K562 (cell line): ENCODE measurements around the gene STOML3. TPM values are rescaled to one million over a fixed set of nuclear protein-coding genes. Genes with fewer than 3 reads are reported as not detected.

Experiments
- CBX8 ChIP-seq: fragments of 200-600 bp; sonication (generic); IDR thresholded peaks from 2 replicates; pipeline ENCODE4 v1.6.1; 2012; ENCODE audit warnings: borderline replicate concordance, mixed run types, low read depth, mild to moderate bottlenecking, moderate library complexity, mixed read lengths, low read length, control low read depth, inconsistent platforms; ENCODE audit not compliant: poor library complexity, severe bottlenecking; ENCODE audit errors: extremely low read depth
- CEBPG ChIP-seq, 3 experiments: fragments of 200-800 bp in 1 of 3; sonication (Bioruptor generic) in 1 of 3; sonication (generic) in 1 of 3; formaldehyde crosslinking in 1 of 3; IDR thresholded peaks in 2 of 3; conservative IDR thresholded peaks in 1 of 3; 2 replicates each; pipeline versions ENCODE4 v1.6.1 to v1.8.0; 2016 to 2022; ENCODE audit warnings: missing compliant biosample characterization in 2 of 3, missing genetic modification characterization in 2 of 3, mild to moderate bottlenecking in 1 of 3, missing genetic modification reagents in 1 of 3
- CXXC5 ChIP-seq: fragments of 250-450 bp; sonication (Bioruptor Pico); IDR thresholded peaks from 2 replicates; pipeline ENCODE4 v1.8.0; 2022; ENCODE audit warnings: inconsistent platforms, mild to moderate bottlenecking, moderate library complexity
- HBP1 ChIP-seq: fragments of 450-650 bp; formaldehyde crosslinking; IDR thresholded peaks from 2 replicates; pipeline ENCODE4 v1.4.0; 2022; ENCODE audit warnings: missing genetic modification characterization
- KAT8 ChIP-seq: fragments of 450-650 bp; IDR thresholded peaks from 2 replicates; pipeline ENCODE4 v1.6.1; 2016; ENCODE audit warnings: low read depth, mild to moderate bottlenecking
- NFRKB ChIP-seq: fragments of 450-650 bp; IDR thresholded peaks from 2 replicates; pipeline ENCODE4 v1.6.1; 2016; ENCODE audit warnings: low read depth
- PHF8 ChIP-seq: fragments of 200-600 bp; sonication (generic); IDR thresholded peaks from 2 replicates; pipeline ENCODE4 v1.6.1; 2012; ENCODE audit warnings: mixed run types, mild to moderate bottlenecking, inconsistent platforms, low read length, moderate library complexity, borderline replicate concordance
- RAD51 ChIP-seq: fragments of 450-650 bp; IDR thresholded peaks from 2 replicates; pipeline ENCODE4 v1.7.1; 2016; ENCODE audit warnings: low read depth, mild to moderate bottlenecking, borderline replicate concordance
- RHOXF2B ChIP-seq: fragments of 250-450 bp; sonication (Bioruptor Pico); conservative IDR thresholded peaks from 2 replicates; pipeline ENCODE4 v1.5.1; 2021
- TCFL5 ChIP-seq: fragments of 250-450 bp; sonication (Bioruptor Pico); conservative IDR thresholded peaks from 2 replicates; pipeline ENCODE4 v1.6.1; 2021; ENCODE audit warnings: mild to moderate bottlenecking, moderate library complexity, matching md5 sums
- ZFP1 ChIP-seq: fragments of 450-650 bp; formaldehyde crosslinking; IDR thresholded peaks from 2 replicates; pipeline ENCODE4 v1.4.0; 2020; ENCODE audit warnings: mild to moderate bottlenecking, mixed read lengths
- ZFP36 ChIP-seq: fragments of 150-350 bp; IDR thresholded peaks from 2 replicates; pipeline ENCODE4 v1.6.1; 2018; ENCODE audit warnings: low read length, low read depth; ENCODE audit not compliant: partially characterized antibody
- ZNF197 ChIP-seq: fragments of 200-800 bp; sonication (Bioruptor generic); IDR thresholded peaks from 2 replicates; pipeline ENCODE4 v1.6.1; 2016; ENCODE audit warnings: low read depth, missing genetic modification characterization, missing compliant biosample characterization
- polyA plus RNA-seq, 8 experiments: library from polyadenylated mRNA; depleted of rRNA in 4 of 8; stranded (reverse) in 5 of 8; unstranded in 3 of 8; fragments of >200 nt; fragmentation: Nextera tagmentation in 2 of 8; fragmentation: Illumina TruSeq in 1 of 8; extraction: Ambion mirVana in 2 of 8; extraction: Trizol in 1 of 8; gene quantifications; 2 replicates each; pipeline versions ENCODE4 v1.2.1 to v1.2.3, GENCODE V29; 2011 to 2014; ENCODE audit warnings: inconsistent platforms in 1 of 8, missing spikeins in 1 of 8
- total RNA-seq, 7 experiments: library from RNA; depleted of rRNA in 6 of 7; stranded (reverse); fragments of >200 nt in 6 of 7; fragmentation: Illumina TruSeq in 2 of 7; extraction: Trizol in 2 of 7; gene quantifications; 2 replicates each; pipeline versions ENCODE4 v1.2.1 to v1.2.3, GENCODE V29; 2011 to 2021; ENCODE audit warnings: low replicate concordance in 1 of 7
- TF ChIP-seq, protein P1 (sequence below): fragments of 450-650 bp; IDR thresholded peaks from 2 replicates; pipeline ENCODE4 v1.6.1; 2016; ENCODE audit warnings: mild to moderate bottlenecking, moderate library complexity

STOML3 gene
- total and polyA plus RNA-seq, 9 of the 15 experiments (the other 6 are each of a cell fraction or from before 2014, with no cell fraction given) = 0.04 TPM; not detected in 8

- TF ChIP-seq, protein P1, sequence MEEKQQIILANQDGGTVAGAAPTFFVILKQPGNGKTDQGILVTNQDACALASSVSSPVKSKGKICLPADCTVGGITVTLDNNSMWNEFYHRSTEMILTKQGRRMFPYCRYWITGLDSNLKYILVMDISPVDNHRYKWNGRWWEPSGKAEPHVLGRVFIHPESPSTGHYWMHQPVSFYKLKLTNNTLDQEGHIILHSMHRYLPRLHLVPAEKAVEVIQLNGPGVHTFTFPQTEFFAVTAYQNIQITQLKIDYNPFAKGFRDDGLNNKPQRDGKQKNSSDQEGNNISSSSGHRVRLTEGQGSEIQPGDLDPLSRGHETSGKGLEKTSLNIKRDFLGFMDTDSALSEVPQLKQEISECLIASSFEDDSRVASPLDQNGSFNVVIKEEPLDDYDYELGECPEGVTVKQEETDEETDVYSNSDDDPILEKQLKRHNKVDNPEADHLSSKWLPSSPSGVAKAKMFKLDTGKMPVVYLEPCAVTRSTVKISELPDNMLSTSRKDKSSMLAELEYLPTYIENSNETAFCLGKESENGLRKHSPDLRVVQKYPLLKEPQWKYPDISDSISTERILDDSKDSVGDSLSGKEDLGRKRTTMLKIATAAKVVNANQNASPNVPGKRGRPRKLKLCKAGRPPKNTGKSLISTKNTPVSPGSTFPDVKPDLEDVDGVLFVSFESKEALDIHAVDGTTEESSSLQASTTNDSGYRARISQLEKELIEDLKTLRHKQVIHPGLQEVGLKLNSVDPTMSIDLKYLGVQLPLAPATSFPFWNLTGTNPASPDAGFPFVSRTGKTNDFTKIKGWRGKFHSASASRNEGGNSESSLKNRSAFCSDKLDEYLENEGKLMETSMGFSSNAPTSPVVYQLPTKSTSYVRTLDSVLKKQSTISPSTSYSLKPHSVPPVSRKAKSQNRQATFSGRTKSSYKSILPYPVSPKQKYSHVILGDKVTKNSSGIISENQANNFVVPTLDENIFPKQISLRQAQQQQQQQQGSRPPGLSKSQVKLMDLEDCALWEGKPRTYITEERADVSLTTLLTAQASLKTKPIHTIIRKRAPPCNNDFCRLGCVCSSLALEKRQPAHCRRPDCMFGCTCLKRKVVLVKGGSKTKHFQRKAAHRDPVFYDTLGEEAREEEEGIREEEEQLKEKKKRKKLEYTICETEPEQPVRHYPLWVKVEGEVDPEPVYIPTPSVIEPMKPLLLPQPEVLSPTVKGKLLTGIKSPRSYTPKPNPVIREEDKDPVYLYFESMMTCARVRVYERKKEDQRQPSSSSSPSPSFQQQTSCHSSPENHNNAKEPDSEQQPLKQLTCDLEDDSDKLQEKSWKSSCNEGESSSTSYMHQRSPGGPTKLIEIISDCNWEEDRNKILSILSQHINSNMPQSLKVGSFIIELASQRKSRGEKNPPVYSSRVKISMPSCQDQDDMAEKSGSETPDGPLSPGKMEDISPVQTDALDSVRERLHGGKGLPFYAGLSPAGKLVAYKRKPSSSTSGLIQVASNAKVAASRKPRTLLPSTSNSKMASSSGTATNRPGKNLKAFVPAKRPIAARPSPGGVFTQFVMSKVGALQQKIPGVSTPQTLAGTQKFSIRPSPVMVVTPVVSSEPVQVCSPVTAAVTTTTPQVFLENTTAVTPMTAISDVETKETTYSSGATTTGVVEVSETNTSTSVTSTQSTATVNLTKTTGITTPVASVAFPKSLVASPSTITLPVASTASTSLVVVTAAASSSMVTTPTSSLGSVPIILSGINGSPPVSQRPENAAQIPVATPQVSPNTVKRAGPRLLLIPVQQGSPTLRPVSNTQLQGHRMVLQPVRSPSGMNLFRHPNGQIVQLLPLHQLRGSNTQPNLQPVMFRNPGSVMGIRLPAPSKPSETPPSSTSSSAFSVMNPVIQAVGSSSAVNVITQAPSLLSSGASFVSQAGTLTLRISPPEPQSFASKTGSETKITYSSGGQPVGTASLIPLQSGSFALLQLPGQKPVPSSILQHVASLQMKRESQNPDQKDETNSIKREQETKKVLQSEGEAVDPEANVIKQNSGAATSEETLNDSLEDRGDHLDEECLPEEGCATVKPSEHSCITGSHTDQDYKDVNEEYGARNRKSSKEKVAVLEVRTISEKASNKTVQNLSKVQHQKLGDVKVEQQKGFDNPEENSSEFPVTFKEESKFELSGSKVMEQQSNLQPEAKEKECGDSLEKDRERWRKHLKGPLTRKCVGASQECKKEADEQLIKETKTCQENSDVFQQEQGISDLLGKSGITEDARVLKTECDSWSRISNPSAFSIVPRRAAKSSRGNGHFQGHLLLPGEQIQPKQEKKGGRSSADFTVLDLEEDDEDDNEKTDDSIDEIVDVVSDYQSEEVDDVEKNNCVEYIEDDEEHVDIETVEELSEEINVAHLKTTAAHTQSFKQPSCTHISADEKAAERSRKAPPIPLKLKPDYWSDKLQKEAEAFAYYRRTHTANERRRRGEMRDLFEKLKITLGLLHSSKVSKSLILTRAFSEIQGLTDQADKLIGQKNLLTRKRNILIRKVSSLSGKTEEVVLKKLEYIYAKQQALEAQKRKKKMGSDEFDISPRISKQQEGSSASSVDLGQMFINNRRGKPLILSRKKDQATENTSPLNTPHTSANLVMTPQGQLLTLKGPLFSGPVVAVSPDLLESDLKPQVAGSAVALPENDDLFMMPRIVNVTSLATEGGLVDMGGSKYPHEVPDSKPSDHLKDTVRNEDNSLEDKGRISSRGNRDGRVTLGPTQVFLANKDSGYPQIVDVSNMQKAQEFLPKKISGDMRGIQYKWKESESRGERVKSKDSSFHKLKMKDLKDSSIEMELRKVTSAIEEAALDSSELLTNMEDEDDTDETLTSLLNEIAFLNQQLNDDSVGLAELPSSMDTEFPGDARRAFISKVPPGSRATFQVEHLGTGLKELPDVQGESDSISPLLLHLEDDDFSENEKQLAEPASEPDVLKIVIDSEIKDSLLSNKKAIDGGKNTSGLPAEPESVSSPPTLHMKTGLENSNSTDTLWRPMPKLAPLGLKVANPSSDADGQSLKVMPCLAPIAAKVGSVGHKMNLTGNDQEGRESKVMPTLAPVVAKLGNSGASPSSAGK = peak; percentile 92
- TF ChIP-seq CXXC5 (CRISPR knock-in tag) = no peak
- peak; percentile 40; the same call in 1 of the 2 replicates for TF ChIP-seq RAD51
- TF ChIP-seq PHF8 = peak; percentile 64; the same call in 1 of the 2 replicates
- no peak for TF ChIP-seq RHOXF2B (CRISPR knock-in tag)
- no peak for TF ChIP-seq TCFL5 (CRISPR knock-in tag)
- no peak for TF ChIP-seq KAT8
- no peak for TF ChIP-seq CBX8
- peak; percentile 46; the same call in 1 of the 2 replicates for TF ChIP-seq ZNF197 (CRISPR knock-in tag)
- no peak; the same call in 1 of the 2 replicates for TF ChIP-seq NFRKB
- no peak for TF ChIP-seq ZFP36
- TF ChIP-seq HBP1 (CRISPR knock-in tag) = no peak
- no peak for TF ChIP-seq CEBPG (CRISPR knock-in tag; IDR thresholded peaks at IDR 0.05)
- no peak for TF ChIP-seq CEBPG (tag; conservative IDR thresholded peaks at IDR 0.05 in 1 of 2, IDR thresholded peaks at IDR 0.05 in 1 of 2)
- no peak for TF ChIP-seq ZFP1 (CRISPR knock-in tag)
Measured at GRCh38 chr13:39037880-39038568, 47.4 kb upstream of the STOML3 start, which contains the start of the genes NHLRC3 and PROSER1 (continued).
